DOHH2 (cell line): ENCODE measurements around the gene AREG.

Experiments used
- H3F3A ChIP-seq: fragments of 200-600 bp; sonication (generic), shearing (Covaris generic); 2 replicates; pipeline ENCODE4 v1.6.0; 2016; ENCODE audit warnings: antibody characterized with exemption, mild to moderate bottlenecking; ENCODE audit not compliant: control insufficient read depth, insufficient read depth
- H3K27ac ChIP-seq: fragments of 200-600 bp; sonication (generic); 2 replicates; pipeline ENCODE4 v1.5.1; 2014; ENCODE audit warnings: low read depth, mild to moderate bottlenecking, low read length, moderate library complexity
- H3K27me3 ChIP-seq: fragments of 200-600 bp; sonication (generic); 2 replicates; pipeline ENCODE4 v1.6.1; 2014; ENCODE audit warnings: mild to moderate bottlenecking, low read length, mixed read lengths; ENCODE audit not compliant: control insufficient read depth
- H3K36me3 ChIP-seq: fragments of 200-600 bp; sonication (generic); 2 replicates; pipeline ENCODE4 v1.6.1; 2014; ENCODE audit warnings: mild to moderate bottlenecking, low read length, moderate library complexity, mixed read lengths; ENCODE audit not compliant: control insufficient read depth
- H3K4me1 ChIP-seq: fragments of 200-600 bp; sonication (generic); 2 replicates; pipeline ENCODE4 v1.6.1; 2014; ENCODE audit warnings: mild to moderate bottlenecking, low read length, mixed read lengths; ENCODE audit not compliant: control insufficient read depth
- H3K4me2 ChIP-seq: fragments of 200-600 bp; sonication (generic); 2 replicates; pipeline ENCODE4 v1.6.0; 2014; ENCODE audit warnings: mild to moderate bottlenecking, low read length, moderate library complexity
- H3K4me3 ChIP-seq: fragments of 200-600 bp; sonication (generic); 2 replicates; pipeline ENCODE4 v1.5.1; 2014; ENCODE audit warnings: mild to moderate bottlenecking, low read length, mixed read lengths
- H3K79me2 ChIP-seq: fragments of 200-600 bp; sonication (generic); 2 replicates; pipeline ENCODE4 v1.6.1; 2014; ENCODE audit warnings: mild to moderate bottlenecking, low read length, mixed read lengths; ENCODE audit not compliant: control insufficient read depth
- H3K9me2 ChIP-seq: fragments of 200-600 bp; sonication (generic); replicated peaks from 2 replicates; pipeline ENCODE4 v1.6.1; 2014; ENCODE audit warnings: mild to moderate bottlenecking, low read length, mixed read lengths; ENCODE audit not compliant: control insufficient read depth
- H3K9me3 ChIP-seq: fragments of 200-600 bp; sonication (generic); 2 replicates; pipeline ENCODE4 v1.6.1; 2014; ENCODE audit warnings: antibody characterized with exemption, low read length, mixed read lengths; ENCODE audit not compliant: control insufficient read depth, insufficient read depth
- H4K20me1 ChIP-seq: fragments of 200-600 bp; sonication (generic); 2 replicates; pipeline ENCODE4 v1.6.0; 2014; ENCODE audit warnings: low read depth, mild to moderate bottlenecking, antibody characterized with exemption, low read length, moderate library complexity; ENCODE audit not compliant: control insufficient read depth, insufficient read depth
- EZH2phosphoT487 ChIP-seq: fragments of 200-600 bp; sonication (generic); IDR thresholded peaks from 2 replicates; pipeline ENCODE4 v1.6.1; 2017; ENCODE audit warnings: borderline replicate concordance, mild to moderate bottlenecking, antibody characterized with exemption, low read length, moderate library complexity, mixed read lengths
- TF ChIP-seq, protein P1 (sequence below): fragments of 200-600 bp; sonication (generic); IDR thresholded peaks from one replicate; pipeline ENCODE4 v1.5.1; 2014; ENCODE audit warnings: antibody characterized with exemption, mild to moderate bottlenecking, low read depth, low read length; ENCODE audit not compliant: poor library complexity, severe bottlenecking

The AREG gene

DNA sequence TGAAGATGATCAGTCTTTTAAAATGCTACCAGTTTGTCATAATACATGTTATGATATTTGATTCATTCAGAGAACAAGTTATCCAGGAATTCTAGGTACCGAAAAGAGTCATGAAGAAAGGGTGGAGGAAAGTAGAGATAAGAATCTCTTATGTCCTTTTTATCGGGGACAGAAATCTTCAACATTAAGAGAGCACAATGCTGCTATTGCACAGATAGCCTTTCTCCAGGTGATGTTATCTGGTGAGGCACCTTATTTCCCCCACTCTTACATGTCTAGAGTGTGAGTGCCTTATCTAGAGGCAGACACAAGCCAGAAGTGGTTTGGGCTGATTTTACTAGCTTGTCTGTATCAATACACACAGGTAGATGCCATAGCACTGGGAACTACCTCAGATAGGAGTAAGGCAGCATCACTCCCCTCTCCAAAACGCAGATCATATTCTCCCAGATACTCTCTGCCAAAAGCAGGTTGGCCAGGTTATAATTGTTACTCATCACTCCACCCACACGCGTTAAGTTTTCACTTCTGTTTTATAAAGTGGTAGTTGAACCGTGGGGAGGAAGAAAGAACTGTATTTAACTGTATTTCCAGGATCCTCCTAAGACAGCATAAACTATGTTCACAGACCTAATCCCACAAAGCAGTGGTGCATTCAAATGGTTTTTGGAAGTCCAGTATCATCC lies 38.4 kb downstream of the AREG start:
- no peaks in the 10 kb centered on the region for H4K20me1 ChIP-seq
- H3K27ac ChIP-seq: no peak overlapping the region
- no peak overlapping the region for H3K4me2 ChIP-seq
- peaks cover 9% of the 10 kb centered on the region for H3K27me3 ChIP-seq
- H3K79me2 ChIP-seq: no peaks in the 10 kb centered on the region
- H3K4me1 ChIP-seq: no peaks in the 10 kb centered on the region
- H3K9me3 ChIP-seq: no peaks in the 10 kb centered on the region
- TF ChIP-seq EZH2phosphoT487: no peak
- TF ChIP-seq, protein P1, sequence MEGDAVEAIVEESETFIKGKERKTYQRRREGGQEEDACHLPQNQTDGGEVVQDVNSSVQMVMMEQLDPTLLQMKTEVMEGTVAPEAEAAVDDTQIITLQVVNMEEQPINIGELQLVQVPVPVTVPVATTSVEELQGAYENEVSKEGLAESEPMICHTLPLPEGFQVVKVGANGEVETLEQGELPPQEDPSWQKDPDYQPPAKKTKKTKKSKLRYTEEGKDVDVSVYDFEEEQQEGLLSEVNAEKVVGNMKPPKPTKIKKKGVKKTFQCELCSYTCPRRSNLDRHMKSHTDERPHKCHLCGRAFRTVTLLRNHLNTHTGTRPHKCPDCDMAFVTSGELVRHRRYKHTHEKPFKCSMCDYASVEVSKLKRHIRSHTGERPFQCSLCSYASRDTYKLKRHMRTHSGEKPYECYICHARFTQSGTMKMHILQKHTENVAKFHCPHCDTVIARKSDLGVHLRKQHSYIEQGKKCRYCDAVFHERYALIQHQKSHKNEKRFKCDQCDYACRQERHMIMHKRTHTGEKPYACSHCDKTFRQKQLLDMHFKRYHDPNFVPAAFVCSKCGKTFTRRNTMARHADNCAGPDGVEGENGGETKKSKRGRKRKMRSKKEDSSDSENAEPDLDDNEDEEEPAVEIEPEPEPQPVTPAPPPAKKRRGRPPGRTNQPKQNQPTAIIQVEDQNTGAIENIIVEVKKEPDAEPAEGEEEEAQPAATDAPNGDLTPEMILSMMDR: no peak
- no peak overlapping the region for H3K4me3 ChIP-seq
- H3K36me3 ChIP-seq: no peaks in the 10 kb centered on the region
- no peaks in the 10 kb centered on the region for H3K9me2 ChIP-seq
- no peaks in the 10 kb centered on the region for H3F3A ChIP-seq

- Histone ChIP-seq H3K4me1 (no peaks in the 10 kb centered on the region), H3K4me3 (no peak overlapping the region), H3K27me3 (peaks cover 9% of the 10 kb centered on the region), H4K20me1 (no peaks in the 10 kb centered on the region), H3K36me3 (no peaks in the 10 kb centered on the region), H3K9me2 (no peaks in the 10 kb centered on the region), H3K27ac (no peak overlapping the region), H3K4me2 (no peak overlapping the region), H3K9me3 (no peaks in the 10 kb centered on the region), H3K79me2 (no peaks in the 10 kb centered on the region), H3F3A (no peaks in the 10 kb centered on the region)
- TF ChIP-seq, protein P1: no peak
- TF ChIP-seq EZH2phosphoT487: no peak
Measured at GRCh38 chr4:74486905-74487304, 42.0 kb downstream of the AREG start.

DNA sequence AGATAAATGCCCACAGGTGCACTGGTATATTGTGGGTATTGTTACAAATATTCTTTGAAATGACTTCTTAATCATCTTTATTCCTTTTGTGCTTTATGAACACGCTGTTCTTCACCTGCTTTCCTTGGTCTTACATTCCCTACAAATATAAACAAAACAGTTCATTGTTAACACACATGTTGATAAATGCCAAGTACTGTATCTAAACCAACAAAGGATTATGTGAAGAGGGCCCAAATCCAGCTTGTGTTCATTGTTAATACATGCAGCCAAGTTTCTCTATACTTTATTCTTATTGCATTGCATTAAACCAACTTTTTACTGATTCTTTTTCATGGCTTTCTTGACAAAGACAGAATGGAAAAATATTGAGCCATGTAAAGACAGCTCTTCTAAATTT lies 42.8 kb downstream of the AREG start:
- Histone ChIP-seq H3K4me3 (no peak overlapping the region), H3K4me1 (no peaks in the 10 kb centered on the region), H3K79me2 (no peaks in the 10 kb centered on the region), H3K4me2 (no peak overlapping the region), H3K36me3 (no peaks in the 10 kb centered on the region), H3K9me2 (no peaks in the 10 kb centered on the region), H3K27ac (no peak overlapping the region), H3K27me3 (peaks cover 9% of the 10 kb centered on the region), H3K9me3 (no peaks in the 10 kb centered on the region), H4K20me1 (no peaks in the 10 kb centered on the region), H3F3A (no peaks in the 10 kb centered on the region)
- TF ChIP-seq, protein P1: no peak
- TF ChIP-seq EZH2phosphoT487: no peak
